AG09319 (cell line): ENCODE data around the gene UNC5B.
"Not testable (repeated sequence)": the region's sequence is repeated elsewhere in the genome, so short reads cannot be mapped to it uniquely, and the experiment has no call there.

ENCODE experiments used
- DNase-seq: peaks from one replicate; pipeline ENCODE4 v3.0.0-alpha.2; 2010; ENCODE audit warnings: low read depth; ENCODE audit errors: extremely low read depth
- CTCF ChIP-seq: IDR thresholded peaks from 2 replicates; pipeline ENCODE4 v1.5.1; 2011; ENCODE audit warnings: low read depth, mild to moderate bottlenecking, inconsistent platforms, low read length, moderate library complexity

Gene UNC5B

GRCh38 chr10:71218046-71218650 is 5.8 kb downstream of the UNC5B start:
- TF ChIP-seq CTCF, result no peak
- DNase-seq, result no peak

DNA sequence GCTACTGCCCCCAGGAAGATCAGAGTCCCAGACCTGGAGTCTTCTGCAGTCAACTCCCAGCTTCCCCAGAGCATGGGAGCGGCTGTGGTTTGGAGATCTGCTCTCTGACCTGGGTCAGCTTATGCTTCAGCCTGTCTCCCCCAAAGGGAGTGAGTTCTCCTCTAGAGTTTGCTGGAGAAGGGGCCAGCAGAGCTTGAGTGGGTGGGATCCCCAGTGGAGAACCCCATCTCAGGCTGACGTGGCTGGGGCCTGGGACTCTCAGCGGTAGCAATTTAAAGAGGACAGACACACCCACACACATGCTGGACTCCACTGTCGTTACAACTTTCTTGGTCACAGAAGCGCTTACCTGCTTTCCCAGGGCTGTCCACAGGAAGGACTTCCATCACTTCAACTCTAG is 6.3 kb downstream of the UNC5B start:
- no peak for TF ChIP-seq CTCF
- DNase-seq, result no peak

- not testable (repeated sequence) for DNase-seq
Measured at GRCh38 chr10:71219236-71219917, 7.0 kb downstream of the UNC5B start.

- TF ChIP-seq CTCF, result no peak
- no peak for DNase-seq
Measured at GRCh38 chr10:71219918-71220688, 7.7 kb downstream of the UNC5B start.

DNA sequence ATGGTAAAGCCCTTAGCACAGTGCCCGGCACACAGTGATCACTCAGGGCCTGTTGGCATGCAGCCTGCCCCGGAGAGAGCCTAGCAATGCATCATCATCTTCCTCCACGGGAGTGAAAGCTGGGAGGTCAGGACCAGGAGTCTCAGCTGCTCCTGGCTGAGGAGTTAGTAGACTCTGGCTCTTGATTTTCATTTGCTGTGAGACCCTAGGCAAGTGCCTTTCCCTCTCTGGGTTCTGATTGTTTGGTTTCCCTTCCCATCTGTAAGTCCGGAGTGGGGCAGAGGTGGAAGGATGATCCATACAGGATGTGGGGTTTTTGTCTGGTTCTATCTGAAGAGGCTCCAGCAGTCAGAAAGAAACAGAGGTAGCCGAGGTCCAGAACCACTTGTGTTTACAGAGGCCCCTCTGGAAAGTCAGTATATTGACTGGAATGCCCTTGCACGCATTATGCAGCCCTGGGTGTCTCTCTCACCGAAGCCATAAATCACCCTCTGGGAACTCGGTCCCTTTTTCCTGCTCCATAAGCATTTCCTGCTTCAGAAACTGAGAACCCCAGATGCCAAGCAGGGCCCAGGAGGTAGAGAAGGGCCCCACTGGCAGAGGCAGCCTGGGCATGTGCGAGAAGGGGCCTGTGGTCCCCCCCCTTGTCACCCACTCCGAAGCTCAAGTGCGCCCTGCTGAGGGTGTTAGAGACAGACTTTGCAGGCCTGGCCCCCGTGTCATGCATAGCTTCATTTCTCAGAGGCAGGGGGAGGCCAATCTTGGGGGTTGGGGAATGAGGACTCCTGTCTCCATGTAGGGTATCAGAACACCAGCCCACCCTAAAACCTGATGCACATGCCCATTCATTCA is 8.5 kb downstream of the UNC5B start:
- no peak for TF ChIP-seq CTCF
- DNase-seq, result no peak

- no peak for DNase-seq
- TF ChIP-seq CTCF, result no peak
Measured at GRCh38 chr10:71221586-71222202, 9.3 kb downstream of the UNC5B start.
